ENCODE data around the gene PHYHD1. TPM values are rescaled to one million over a fixed set of nuclear protein-coding genes. Genes with fewer than 3 reads are reported as not detected.
A peak's percentile ranks its signal among the peaks of the same experiment; 100 is the strongest.

PHYHD1 gene
- total RNA-seq, result 21.9 TPM
- long read RNA-seq, partial matches to known transcripts, result 4 of 7 reads
- long read RNA-seq, other reads (novel, unspliced or antisense), result 2 of 7 reads

DNA sequence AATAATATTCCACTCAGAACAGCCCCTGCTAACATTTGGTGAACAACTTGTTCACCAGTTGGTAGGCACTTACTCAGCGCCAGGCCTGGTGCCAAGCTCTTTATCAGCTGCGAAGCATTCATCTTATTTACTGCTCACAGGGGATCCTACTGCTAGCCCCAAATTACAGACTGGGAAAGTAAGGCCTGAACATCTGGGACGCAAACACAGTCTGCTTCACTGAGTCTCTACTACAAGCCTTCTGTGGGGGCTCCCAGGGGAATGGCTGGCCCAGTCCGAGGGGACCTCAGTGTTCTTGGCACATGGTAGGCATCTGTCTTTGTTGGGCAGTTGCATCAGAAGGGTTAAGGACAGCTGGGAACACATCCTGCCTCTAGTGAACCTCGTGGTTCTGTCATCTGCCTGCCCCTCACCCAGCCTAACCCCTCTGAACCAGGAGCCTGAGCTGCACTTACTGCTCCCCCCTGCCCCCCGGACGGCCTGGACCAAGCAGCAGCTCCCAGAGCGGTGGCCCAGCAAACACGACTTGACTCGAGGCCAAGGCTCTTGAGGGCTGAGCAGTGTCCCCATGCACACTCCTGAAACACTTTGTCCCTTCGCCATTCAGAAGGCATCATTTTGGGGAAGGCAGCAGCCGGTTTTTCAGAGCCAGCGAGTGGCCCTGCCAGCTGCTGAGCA is at the start of gene PHYHD1:
TSS of gene PHYHD1 (plus strand) at position 602 of the 678 bp plus-strand sequence. CDS start 1,342 bp downstream, outside the sequence.
- DNase-seq (ENCODE audit: low spot score), result no peak
- intact Hi-C loops (cut with DNase I), result loop anchor here (2.0 kb wide), 1 partner anchor 38 kb away; the partner anchor contains the start of gene LRRC8A

DNA sequence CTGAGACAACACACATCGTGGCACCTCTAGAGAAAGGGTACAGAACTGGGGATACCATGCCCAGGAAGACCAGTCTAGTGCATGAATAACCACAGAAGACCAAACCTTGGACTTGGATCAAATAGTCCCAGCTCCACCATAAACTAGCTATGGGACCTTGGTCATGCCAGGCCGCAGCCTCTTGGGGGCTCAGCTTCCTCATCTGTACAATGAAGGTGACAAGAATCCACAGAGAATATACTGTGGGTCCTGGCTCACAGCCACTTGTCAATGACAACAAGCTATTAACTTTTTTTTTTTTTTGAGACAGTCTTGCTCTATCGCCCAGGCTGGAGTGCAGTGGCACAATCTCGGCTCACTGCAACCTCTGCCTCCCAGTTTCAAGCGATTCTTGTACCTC is 42.9 kb upstream of the PHYHD1 start:
- intact Hi-C loops (cut with DNase I), result no loop called here
- DNase-seq (ENCODE audit: low spot score), result no peak

DNA sequence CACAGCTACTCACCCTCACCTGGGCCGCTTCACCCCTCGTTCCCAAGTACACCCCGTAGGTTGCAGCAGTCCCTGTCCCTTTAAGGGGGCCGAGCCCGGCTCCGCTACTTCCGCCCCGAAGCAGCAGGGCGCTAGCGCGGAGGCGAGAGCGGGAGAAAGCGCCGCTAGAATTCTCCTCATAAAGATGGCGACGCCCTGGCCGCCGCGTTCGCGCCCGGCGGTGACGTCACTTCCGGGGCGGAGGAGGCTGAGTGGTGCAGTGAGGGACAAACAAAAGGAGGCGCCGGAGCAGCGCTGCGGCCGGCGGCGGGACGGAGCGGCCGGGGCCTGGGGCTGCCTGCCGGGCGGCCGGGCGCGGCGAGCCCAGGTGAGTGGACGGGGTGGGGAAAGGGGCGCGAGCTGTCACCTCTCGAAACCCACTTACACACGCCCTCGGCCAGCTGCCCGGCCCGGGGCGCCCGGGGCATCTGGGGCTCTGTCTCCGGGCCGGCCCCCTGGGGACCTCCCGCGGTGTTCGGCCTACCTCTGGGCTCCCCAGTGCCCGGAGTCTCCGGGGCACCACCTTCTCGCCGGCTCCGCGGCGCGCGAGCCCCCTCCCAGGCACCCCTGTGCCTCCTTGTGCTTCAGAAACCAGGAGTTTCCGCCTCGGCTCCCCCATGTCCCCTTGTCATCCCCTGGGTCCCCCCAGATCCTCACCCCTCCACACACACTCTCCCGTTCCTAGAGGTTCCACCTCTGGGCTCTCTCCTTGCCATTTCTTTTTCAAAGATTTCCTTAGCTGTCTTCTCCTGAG is 38.7 kb upstream of the PHYHD1 start, which contains the start of the genes KYAT1 and LRRC8A:
TSS of gene KYAT1 (minus strand) at position 67 of the 793 bp plus-strand sequence. CDS start 36,545 bp downstream, outside the sequence.
TSS of gene LRRC8A (plus strand) at position 250 of the 793 bp plus-strand sequence. CDS start 25,032 bp downstream, outside the sequence.
- intact Hi-C loops (cut with DNase I), result loop anchor here (2.0 kb wide), 1 partner anchor 39 kb away; the partner anchor contains the start of gene PHYHD1
- DNase-seq (ENCODE audit: low spot score), result peak; percentile 99

DNA sequence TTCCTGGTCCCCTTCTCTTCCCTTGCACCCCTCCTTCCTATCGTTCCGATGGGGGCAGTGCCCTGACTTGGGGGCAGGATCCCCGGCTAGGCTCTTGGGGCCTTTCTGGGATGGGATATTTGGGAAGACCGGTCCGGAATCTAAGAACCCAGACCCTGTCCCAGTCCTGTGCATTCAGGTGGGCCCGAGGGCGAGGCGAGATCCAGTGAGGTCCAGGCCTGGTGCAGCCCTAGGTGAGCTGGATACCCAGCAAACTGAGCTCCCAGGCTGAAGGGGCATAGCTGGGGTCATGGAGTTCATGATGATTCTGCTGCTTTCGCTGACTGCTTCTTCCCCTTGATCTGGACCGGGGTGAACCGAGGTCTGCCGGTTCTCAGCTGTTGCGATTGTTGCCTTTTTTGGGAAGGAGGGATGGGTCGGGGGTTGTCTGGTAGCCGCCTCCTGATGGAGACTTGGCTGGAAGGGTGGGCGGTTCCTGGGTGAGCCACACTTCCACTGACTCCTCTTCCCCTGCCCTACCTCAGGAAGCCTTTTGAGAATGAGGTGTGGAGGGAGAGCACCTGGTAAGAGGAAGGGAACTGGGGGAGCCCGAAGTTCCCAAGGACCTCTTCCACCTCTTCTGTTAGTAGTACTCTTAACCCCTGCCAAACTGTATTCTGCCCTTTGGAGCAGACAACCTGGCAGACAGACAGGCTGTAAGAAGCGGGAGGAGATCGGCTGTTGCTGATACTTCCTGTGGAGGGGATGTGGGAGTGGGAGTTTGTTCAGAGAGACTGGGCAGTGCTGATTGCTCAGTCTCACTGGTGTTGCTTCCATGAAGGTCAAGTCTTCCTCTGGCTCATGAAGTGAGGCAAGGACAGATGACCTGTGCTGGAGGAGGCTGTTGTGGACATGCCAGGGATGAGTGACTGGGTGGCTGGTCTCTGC is 37.8 kb upstream of the PHYHD1 start:
- intact Hi-C loops (cut with DNase I), result loop anchor here (2.0 kb wide), 1 partner anchor 38 kb away; the partner anchor contains the start of gene PHYHD1
- DNase-seq (ENCODE audit: low spot score), result no peak

DNA sequence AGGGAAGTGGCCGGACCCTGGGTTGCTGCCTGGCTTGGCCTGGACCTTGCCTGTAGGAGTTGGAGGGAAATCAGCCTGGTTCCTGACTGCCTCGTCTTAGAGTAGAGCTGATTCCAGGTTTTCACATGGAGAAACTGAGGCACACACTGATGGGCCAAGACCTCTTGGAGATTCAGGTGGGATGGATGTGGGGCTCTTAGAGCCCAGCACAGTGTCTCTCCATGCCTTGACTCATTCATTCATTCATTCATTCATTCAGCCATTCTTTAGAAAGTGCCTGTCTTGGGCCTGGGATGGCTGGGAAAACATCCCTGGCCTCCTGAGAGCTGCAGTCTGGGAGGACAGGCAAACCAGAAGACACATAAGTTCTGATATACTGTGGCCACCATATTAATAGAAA is 36.6 kb upstream of the PHYHD1 start:
- no peak for DNase-seq (ENCODE audit: low spot score)
- intact Hi-C loops (cut with DNase I), result no loop called here

DNA sequence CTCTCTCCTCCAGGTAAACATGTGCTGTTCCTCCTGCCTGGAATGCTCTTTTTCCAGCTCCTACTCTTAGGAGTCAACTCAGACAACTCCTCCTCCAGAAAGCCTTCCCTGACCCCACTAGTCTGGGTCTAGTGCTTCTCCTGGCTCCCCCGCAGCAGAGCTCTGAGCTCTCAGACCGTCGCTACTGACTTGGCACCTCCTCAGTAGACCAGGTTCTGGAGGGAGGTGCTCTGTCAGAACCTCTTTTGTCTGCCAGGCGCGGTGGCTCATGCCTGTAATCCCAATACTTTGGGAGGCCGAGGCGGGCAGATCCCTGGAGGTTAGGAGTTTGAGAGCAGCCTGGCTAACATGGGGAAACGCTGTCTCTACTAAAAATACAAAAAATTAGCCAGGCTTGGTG is 35.4 kb upstream of the PHYHD1 start:
- no peak for DNase-seq (ENCODE audit: low spot score)
- intact Hi-C loops (cut with DNase I), result no loop called here

DNA sequence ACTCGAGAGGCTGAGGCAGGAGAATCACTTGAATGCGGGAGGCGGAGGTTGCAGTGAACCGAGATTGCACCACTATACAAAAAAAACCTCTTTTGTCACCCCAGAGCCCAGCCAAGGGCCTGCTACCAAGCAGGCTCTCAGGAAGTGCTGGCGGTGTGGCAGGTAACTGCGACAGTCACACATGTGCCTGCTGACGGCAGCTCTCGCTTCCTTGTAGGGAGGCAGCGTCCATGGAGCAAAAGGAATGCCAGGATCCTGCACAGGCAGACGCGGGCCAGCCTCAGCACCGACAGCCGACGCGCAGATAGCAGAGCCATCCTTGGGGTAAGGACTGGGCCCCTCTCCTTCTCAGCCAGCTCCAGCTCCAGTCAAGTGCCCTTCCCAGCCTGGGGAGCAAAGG is 35.0 kb upstream of the PHYHD1 start:
- no peak for DNase-seq (ENCODE audit: low spot score)
- intact Hi-C loops (cut with DNase I), result no loop called here

DNA sequence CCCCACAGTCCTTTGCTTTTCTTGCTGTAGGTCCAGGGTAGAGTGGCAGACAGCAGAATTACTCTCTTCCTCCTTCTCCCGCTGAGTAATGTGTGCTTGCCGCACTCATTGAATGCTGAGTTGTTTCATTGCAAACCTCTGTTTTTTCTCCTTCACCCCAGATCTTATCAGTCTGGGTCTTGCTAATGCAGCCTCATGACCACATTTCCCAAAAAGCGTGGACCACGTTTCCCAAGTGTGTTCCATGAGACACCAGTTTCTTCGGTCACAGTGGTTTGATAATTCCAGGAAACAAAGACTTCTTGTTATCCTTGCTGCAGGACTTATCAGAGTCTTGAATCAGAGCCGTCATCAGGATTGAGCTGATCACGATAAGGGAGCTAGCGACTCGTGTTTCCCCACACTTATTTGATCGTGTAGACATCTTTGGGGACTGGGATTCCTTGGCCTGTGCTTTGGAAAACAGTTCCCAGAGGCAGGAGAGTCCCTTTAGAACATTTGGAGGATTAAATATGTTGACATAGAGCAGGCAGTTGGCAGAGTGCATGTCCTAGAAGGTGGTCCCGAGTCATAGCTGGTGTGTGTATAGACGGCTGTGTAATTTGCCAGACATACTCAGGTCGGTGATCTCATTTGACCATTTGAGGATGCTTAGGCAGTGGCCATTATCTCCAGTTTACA is 34.4 kb upstream of the PHYHD1 start:
- intact Hi-C loops (cut with DNase I), result no loop called here
- DNase-seq (ENCODE audit: low spot score), result no peak

DNA sequence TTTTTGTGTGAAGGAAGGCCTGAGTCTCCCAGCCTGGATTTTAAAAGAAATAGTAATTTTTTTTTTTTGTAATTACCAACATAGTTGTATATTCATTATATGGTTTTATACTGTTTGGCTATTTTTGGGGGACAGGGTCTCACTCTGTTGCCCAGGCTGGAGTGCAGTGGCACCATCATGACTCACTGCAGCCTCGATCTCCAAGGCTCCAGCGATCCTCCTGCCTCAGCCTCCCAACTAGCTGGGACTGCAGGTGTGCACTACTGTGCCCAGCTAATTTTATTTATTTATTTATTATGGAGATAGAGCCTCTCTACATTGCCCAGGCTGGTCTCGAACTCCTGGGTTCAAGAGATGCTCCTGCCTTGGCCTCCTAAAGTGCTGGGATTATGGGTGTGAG is 33.7 kb upstream of the PHYHD1 start:
- intact Hi-C loops (cut with DNase I), result no loop called here
- DNase-seq (ENCODE audit: low spot score), result no peak

DNA sequence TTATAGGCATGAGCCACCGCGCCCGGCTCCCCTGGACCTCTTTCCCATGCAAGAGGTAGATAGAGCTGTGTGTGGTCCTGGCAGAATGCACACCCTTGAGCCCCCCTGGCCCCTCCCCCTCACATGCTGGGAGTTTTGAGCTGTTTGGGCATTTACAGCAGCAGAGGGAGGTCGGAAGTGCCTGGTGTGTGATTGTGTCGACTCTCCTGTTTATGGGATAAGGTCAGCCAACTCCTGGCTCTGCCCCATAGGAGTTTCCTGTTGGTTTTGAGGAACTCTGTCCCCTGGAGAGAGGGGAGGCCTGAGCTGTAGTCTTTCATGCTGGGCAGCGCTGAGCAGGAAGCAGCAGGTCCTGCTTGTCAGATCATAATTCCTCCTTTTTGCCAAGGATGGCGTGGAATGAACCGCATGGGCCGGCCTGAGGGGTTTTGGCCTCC is 32.9 kb upstream of the PHYHD1 start:
- DNase-seq (ENCODE audit: low spot score), result no peak

DNA sequence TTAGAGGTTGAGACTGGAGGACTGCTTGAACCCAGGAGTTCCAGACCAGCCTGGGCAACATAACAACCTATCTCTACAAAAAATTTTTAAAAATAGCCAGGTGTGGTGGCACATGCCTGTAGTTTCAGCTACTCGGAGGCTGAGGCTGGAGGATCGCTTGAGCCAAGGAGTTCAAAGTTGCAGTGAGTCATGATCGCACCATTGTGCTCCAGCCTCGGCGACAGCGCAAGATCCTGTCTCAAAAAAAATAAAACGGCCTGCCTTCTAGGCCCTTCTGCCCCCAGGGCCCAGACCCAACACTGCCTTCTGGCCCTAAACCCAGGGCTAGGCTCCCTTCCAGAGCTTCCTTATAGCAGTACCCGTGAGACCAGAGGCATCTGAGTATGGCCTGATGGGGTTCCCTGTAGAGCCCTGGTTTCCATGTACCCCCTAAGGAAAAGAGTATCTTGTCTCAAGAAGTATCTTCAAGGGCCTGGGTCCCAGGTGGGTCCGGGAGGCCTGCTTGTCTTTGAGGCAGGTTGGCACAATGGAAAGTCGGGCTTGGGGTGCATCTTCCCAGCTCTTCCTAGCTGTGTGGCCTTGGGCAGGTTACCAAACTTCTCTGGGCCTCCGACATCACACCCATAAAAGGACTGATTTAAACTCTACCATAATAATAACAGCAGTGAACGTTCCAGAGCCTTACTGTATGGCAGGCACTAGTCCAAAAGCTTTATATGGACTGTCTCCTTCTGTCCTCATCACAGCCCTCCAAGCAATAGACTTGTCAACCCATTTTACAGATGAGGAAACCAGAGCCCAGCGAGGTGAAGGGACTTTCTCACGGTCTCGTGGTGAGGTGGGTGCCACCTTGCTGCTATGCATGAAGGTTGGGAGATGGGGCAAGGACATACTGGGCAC is 29.2 kb upstream of the PHYHD1 start:
- DNase-seq (ENCODE audit: low spot score), result no peak
- intact Hi-C loops (cut with DNase I), result no loop called here

More for the DNA sequence above, 32.9 kb upstream of the PHYHD1 start:
- intact Hi-C loops (cut with DNase I), result no loop called here

DNA sequence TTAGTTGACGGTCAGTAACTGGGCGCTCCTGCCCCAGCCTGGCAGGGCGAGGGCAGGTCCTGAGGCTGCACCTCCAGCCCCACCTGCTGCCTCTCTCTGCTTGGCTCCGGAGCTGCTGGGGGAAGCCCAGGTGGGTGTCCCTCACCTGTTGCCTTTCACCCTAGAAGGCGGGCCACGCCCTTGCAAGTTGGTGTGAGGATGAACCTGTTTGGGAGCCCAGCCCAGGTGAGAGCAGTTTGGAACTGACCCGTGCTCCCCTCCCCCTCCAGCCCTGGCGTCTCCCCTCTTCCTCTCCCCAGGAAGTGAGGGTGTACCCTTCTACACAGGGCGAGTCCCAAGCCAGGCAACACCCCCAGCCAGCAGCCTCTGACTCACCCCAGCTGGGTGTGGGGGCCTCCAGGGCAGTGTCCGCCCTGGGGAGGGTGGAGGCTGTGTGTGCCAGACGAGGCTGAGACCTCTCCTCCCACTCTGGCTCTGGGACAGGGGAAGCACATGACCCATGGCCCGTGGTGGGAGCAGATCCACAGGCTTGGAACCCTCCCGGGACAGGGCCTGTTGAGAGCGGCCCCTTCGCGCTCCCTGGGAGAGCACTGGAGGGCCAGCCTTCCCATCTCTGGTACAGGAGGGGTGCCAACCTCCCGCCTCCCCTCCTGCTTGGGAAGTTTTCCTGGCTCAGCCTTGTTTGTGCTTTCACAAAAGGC is 28.4 kb upstream of the PHYHD1 start:
- peak; percentile 91 for DNase-seq (ENCODE audit: low spot score)
- intact Hi-C loops (cut with DNase I), result no loop called here

DNA sequence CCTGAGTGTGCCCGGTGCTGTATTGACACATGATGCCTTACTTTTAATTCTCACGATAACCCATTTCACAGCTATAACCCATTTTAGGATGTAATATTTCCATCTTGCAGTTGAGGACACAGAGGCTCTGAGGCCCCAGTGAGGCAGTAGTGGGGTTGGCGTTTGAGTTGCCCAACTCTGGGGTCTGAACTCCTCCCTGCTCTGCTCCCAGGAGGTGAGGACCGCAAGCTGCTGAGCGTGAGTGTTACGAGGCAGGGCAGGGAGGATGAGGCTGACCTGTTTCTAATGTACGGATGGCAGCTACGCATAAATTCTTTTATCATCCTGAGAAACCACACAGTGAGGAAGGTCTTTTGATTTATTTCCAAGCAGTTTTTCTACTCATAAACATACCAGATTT is 27.4 kb upstream of the PHYHD1 start:
- no peak for DNase-seq (ENCODE audit: low spot score)
- intact Hi-C loops (cut with DNase I), result no loop called here

DNA sequence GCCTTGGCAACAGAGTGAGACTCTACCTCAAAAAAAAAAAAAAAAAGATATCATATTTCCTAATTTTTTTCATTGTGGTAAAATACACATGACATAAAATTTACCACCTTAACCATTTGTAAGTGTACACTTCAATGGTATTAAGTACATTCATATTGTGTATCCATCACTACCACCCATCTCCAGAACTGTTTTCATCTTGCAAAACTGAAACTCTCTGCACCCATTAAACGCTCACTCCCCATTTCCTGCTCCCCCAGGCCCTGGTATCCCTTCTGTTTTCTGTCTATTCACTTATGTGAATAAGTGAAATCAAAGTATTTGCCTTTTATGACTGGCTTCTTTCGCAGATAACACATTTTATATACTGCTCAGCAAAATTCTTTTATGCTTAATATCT is 26.0 kb upstream of the PHYHD1 start:
- DNase-seq (ENCODE audit: low spot score), result no peak
- intact Hi-C loops (cut with DNase I), result no loop called here

DNA sequence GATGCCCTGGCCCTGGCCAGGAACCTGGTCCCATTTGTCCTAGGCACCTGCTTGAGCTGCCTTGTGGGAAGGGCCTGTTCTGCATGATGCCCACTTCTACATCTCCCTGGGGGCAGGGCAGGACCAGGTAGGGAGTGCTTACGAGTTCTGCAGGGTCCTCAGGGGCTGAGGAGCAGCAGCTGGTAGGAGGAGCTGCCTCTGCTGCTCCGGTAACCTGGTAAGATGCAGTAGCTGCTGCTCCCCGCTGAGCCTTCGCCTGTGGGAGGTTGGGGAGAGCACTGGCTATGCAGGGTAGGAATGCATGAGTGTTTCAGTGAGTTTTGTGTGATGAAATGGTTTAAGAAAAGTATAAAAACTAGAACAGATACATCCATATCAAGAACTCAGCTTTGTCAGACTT is 25.2 kb upstream of the PHYHD1 start:
- no peak for DNase-seq (ENCODE audit: low spot score)
- intact Hi-C loops (cut with DNase I), result no loop called here

DNA sequence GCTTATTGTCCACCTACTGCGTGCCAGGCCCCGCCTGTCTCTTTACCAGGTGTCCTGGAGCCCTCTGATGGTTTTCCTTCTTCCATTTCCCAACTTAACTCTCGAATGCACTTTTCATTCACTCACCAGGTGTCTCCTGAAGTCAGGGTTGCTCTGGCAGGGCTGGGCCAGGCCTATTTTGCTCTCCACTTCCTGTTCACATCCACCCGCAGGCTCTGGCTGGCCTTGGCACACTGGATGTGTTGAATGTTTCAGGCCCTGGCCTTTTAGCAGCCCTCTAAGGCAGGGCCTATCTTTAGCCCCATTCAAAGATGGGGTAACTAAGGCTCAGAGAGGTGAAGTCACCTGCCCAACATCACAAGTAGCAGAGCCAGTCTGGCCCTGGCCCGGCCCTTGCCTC is 22.4 kb upstream of the PHYHD1 start:
- intact Hi-C loops (cut with DNase I), result no loop called here
- DNase-seq (ENCODE audit: low spot score), result no peak

DNA sequence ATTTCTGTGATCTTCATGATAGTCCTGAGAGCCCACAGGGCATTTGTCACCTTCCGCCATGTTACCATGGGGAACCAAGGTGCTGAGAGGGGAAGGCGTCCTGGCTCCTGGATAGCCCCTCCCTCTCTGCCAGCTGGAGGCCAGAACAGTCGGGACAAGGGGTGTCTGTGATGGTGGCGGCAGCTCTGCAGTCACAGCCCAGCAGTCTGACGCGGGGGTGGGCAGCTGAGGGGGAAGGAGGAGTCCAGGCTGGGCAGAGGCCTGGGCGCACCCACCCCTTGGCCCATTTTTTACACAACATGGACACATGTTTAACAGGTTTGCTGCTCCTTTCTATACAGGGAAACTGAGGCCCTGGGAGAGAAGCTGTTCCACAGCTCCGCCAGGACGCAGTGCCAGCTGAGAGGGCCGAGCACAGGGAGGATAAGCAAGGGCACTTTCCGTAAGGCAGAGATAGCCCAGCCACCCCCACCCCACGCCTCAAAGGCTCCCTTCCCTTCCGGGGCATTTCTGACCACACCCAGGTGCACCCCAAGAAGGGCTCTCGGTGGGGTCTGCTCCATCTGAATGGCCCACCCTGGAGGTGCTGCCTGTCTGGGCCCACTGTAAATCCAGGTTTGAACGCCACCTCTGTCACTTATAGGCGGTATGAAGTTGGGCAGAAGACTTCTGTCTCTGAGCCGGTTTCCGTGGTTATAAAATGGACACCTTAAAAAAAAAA is 21.8 kb upstream of the PHYHD1 start:
- no peak for DNase-seq (ENCODE audit: low spot score)
- intact Hi-C loops (cut with DNase I), result no loop called here

Data from cardiac septum (tissue), 1 donor.